H4 (cell line): Measurements from ENCODE around the gene PXN. TPM values are rescaled to one million over a fixed set of nuclear protein-coding genes. Genes with fewer than 3 reads are reported as not detected.
"Not testable (repeated sequence)": the region's sequence is repeated elsewhere in the genome, so short reads cannot be mapped to it uniquely, and the experiment has no call there.

Experiments used
- DNase-seq: peaks from one replicate; pipeline ENCODE4 v3.0.0-alpha.2; 2015; ENCODE audit warnings: low spot score
- total RNA-seq: library from RNA; depleted of rRNA; stranded (reverse); fragments of >200 nt; shearing (Covaris generic); gene quantifications from 2 replicates; pipeline ENCODE4 v1.2.3, GENCODE V29; 2014

The PXN gene
- total RNA-seq, 1 experiment from 2014 or later: 31.3 TPM

DNA sequence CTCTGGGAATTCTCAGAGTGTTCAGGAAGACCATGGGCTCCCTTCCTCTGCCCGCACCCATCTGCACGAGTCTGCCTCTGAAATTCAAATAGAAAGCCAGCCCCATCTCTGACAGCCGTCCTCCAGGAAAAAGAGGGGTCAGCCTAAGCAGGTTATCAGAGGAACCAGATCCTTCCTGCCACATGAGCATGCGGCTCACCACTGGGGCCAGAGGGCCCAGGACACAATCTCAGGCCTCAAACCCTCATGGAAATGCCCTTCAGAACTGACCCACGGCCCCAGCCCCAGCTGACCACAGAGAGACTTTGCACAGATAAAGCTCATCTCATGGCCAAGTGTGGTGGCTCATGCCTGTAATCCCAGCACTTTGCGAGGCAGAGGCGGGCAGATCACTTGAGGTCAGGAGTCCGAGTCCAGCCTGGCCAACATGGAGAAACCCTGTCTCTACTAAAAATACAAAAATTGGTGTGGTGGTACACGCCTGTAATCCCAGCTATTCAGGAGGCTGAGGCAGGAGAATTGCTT lies 23.2 kb downstream of the PXN start:
- no peak for DNase-seq

DNA sequence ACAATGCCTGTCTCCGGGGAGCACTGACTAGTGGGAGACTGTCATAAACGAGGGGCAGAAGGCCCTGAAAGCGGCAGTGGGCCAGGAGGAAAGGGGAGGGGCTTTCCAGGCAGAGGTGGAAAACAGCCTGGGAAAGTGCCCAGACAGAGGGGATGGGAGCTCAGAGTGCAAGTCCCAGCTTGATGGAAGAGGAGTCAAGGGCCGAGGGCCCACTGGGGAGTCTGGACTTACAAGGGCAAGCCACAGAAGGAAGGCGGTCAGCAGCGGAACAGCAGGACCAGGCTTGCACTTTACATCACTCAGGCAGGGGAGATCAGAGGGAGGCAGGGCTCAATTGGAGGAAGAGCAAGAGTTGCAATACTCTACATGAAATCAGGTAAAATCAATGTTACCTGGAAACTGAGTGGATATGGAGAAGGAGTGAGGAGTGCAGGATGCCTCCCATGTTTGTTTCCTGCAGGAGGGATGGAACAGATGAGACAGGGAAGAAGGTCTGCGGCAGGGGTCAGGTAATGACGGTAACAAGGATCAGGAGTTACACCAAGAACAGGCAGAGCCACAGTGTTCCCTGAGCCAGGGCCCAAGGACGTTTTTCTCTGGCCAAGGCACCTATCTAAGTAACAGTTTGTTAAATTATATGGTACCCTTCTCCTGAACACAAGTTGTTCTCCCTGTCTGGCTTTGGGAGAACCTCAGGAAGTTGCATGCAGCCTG lies 23.8 kb downstream of the PXN start:
- no peak for DNase-seq

DNA sequence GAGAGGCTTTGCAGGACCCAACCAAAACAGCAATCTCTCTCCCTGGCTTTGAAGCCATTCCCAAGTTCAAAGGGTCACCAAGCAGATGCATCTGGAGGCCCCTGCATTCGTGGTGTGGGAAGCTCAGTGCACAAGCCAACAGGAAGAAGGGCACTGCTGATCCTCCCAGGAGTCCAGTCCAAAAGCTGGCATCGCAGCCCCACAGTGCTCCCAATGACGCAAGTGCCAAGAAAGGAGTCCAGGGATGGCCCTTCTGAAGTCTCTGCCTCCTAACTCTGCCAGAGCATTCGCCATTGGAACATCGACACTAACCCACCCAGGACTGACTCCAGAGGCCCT lies 25.1 kb downstream of the PXN start:
- DNase-seq: no peak

DNA sequence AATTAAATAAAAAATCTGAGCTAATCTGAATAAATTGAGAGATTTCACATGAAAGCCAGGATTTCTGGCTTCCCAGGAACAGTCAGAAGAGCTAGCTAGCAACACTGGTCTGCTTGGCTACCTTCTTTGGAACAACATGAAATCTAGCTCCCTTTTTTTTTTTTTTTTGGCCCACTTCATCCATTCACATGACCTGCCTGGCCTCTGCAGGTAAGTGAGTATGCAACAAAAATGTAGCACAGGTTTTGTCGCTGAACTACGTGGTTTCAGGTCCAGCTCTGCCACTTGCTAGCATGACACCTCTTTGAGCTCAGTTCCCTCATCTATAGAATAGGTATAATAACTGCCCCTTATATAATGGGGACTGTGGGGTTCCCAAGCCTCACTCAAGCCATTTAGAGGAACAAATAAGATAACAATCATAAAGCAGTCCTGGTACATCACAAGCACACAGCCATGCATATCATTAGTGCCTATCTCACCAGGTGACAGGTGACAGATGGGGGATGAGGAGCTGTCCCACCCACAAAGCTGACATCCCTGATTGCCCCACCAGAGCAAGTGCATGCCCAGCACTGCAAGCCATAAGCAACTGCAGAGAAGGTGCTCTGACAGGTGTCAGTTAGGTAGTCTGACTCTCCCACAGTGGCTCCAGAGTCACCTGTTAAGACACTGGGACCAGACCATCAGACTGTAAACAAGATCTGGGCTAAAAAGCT lies 25.6 kb downstream of the PXN start:
- no peak for DNase-seq

DNA sequence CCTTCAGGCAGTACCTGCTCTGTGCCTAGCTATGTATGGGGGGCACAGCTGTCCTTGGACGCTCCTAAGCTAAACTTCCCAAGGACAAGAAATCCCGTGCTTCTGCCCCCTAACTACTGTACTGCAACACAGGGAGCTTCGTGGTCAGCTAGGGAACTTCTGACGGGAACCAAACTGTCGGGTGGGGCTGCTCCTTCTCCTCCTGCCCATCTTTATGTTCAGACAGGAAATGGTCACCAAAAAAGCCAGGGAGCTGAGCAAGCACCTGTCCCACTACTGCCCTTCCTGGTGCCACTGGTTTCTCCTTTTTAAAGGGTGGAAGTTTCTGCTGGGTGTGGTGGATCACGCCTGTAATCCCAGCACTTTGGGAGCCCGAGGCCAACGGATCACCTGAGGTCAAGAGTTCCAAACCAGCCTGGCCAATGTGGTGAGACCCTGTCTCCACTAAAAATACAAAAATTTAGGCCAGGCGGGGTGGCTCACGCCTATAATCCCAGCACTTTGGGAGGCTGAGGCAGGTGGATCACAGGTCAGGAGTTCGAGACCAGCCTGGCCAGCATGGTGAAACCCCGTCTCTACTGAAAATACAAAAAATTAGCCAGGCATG lies 26.6 kb downstream of the PXN start:
- DNase-seq: no peak

DNA sequence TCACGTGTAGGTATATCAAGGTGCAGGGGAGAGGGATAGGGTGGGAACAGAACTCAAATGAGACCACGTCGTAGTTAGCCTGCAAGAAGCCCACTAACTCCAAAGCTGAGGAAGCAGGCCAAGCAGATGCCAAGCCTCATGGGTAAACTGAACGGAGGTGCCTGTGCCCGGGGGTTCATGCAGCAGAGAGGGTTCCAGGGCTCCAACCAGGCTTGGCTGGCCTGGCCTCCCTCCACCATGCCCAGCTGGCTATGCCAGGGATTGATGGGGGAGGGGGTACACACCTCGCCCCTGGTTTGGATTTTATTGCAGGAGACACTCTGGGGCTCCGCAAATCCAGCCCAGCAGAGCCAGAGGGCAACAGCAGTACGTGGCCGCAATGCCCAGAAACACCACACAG lies 27.3 kb downstream of the PXN start:
- no peak for DNase-seq

DNA sequence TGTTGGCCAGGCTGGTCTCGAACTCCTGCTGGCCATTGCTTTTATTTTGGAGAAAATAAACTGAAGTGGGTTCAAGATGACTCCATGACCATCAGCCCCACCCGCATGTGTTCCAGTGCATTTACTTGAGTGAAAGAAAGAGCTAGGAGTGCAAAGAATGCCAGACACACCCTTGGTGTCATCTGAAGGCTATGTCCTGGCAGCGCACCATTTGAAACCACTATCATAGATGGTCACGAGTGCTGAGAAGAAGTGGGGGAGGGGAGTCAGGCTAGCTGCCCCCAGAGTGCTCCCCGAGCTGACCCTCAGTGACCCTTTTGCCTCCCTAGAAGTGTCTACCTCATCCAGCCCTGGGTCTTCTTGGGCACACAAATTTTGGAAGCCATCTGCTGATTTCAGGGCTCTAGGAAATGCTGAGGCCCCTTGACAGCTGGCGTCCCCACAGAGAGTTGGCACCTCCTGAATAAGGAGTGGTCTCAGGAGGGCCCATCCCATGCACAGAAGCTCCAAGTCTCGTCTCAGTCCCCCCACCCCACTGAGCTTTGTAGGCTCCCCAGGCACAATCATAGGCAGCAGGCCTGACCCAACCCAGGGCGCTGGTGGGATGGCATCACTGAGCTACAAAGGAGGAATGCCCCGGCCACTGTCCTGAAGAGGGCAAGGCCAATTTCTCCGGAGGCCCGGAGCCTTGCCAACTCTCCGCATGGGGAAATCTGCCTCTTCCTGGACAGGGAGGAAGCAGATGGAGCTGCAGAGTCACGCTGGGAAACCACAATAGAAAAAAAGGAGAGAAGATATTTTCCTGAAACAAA lies 28.0 kb downstream of the PXN start:
- DNase-seq: peak; percentile 70

DNA sequence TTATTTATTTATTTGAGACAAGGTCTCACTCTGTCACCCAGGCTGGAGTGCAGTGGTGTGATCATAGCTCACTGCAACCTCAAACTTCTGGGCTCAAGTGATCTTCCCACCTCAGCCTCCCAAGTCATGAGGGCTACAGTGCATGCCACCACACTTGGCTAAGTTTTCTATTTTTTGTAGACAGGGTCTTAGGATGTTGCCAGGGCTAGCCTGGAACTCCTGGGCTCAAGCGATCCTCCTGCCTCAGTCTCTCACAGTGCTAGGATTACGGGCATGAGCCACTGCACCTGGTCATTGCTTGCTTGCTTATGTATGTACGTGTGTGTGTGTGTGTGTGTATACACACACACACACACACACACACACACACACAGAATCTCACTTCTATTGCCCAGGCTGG lies 28.7 kb downstream of the PXN start:
- DNase-seq: not testable (repeated sequence)

DNA sequence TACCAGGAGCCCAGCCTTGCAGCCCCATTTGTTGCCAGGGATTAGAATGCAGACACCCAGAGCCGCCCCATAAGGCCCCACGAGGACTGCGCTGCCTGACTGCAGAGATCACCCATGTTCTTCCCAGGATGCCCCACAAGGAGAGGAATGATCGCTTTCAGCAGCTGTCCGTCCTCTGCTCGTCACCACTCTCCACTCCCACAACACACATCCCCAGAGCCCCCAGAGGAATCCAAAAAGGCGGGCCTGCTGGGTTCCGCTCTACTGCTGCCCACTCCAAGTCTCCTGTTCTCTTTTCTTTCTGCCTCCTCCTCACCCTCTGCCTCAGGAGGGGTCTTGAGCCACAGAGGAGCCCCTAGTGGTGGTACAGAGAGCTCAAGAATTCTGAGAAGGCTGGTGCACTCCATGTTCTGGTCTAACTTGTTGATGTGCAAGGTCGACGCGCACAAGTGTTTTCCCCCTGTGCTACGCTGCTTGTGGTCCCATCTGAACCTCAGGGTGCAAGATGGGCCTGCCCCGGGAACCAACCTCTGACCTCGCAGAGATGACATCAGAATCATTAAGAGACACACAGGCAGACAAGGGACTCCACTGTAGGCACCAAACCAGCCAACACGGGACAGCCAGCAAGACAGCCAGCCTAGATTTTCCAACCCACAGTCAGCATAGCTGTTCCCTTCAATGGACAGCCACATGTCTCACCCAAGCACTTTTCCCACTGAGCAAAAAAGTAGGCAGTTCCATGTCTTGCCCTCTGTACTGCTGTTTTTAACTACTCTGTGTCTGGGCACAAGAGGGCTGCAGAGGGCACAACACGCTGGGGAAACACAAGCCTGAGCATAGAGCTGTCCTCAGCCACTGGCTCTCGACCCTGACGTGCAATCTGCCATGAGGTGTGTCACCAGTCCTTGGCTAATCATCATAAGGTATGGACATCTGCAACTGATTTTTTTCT lies 29.9 kb downstream of the PXN start:
- DNase-seq: no peak

DNA sequence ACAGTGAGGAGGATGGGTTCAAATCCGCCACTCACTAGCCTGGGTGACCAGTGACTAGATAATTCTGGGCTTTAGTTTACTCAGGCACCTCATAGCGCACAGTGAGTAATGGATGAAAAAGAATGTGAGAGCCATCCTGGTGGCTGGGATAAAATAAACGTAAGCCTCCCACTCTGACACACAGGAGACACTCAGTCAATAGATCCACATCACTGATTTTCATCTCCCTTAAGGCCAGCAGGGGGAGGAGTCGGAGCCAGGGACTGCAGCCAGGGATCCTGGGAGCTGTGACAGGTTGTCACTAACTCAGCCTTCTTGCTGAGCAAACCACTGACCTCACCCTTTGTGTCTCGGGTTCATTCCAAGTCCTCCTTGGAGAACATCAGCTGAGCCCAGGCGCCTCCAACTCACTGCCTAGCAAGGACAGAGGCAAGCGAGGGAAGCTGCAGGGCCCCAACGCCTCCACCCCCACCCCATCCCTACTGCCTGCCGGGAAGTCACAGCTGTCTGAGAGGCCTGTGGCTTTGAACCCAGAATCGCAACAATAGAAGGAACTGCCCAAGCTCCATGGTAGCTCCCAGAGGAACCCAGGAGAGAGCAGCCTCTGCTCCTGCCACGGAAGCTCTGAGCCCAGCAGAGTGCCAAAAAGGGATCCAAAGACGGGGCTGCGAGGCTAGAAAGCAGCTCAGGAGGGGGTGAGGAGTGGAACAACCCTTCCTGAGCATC lies 30.7 kb downstream of the PXN start:
- peak; percentile 98 for DNase-seq

DNA sequence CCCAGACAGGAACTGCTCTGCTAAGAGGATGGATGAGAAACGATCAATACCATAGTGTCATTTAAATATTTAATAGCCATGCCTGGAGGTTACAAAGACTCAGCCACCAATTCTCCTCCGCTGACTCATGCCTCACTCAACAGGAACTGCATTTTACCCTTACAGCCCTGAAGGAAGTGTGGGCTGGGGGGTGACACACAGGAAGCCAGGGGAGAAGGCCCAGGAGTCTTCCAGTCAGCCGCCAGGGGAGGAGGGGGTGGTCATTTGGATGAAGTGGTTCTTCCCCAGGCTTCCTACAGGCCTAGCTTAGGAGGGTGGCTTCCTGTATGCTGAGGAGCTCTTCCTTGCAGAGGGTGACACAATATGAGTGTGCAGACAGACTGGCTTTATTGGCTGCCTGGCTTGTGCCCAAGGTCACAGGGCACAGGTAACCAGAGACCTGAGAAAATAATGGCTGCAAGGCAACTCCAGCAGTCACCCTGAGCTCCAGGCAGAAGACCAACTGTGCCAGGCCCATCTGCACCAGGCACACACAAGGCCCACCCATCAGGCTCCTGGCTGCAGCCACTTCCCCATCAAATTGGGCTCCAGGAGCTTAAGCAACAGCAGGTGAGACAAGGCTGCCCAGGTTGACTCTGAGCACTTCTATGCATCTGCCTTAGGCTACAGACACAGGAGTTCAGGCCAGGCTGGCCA lies 34.1 kb downstream of the PXN start:
- DNase-seq: peak; percentile 97

DNA sequence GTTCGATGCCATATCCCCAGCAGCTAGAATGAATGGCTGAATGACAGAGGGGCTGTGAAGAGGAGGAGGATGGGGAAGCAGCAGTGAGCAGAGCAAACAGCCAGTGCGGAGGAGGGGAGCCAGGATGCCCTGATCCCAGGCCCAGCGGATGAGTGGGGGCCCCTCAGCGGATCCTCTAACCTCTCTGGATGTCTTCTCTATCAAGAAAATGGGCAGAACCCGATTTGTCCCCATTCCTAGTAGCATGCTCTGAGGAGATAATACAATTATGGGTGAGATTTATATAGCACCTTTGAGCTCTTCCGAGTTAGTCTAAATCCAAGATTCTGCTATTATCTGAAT lies 34.6 kb downstream of the PXN start:
- DNase-seq: no peak

DNA sequence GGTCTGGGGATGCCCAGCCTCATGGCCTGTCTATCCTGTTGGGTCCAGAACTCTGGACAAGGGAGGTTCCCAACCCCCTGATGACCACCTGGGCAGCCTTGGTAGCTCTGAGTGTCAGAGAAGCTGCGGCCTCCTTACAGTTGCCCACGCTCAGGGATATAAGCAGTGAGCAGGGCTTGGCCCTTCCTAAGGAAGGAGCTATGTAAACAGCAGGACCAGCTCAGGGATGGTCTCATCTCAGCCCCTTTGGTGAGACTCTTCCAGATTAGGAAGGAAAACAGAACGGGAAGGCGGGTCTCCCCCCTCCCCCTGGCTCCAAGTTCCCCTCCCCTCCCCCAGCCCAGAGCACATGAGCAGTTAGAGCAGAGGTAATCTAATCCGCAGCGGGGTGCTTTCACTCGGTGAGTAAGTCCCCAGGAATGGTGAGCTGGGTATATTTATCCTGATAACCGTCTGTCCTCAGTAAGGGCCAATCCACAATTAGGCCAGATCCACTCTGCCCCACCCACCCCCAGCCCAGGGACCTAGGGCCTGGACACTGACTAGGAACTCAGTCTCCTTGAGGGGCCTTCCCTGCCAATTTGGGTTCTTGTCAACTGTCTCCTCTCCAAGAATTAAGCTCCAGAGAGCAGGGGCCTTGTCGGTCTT lies 35.1 kb downstream of the PXN start:
- peak; percentile 96 for DNase-seq

DNA sequence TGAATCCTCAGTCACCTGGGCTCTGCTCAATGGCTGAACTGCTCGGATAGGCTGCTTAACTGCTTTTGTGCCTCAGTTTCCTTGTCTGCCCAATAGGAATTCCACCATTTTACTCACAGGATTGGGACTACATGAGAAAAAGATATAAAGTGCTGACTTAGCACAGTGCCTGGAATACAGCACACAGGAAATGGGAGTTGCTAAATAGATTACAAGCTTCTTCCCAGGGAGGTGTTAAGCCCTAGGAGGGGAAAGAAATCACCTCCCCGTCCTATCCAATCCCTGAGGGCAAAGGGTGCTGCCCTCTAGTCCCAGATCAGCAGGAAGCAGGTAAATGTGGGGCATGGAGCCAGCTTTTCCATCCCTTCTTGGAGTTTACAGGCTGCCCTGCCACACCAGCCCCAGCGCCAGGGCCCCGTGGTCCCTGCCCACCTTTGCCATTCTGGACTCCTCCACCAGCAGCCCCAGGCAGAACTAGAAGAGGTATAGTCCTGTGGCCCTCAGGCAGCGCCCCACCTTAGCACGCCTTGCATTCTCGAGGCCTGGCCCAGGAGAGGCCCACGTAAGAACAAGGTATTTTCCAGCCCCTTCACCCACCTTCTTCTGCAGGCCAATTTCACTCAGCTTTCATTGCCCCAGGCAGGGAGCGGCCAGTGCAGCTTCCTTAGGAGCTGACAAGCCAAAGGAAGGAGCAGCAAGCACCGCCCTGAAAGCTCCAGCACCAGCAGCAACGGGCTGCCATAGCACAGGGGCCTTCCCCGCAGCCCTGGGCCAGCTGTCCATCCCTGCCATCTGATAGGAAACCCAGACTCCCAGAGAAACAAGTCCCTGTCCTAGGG lies 35.8 kb downstream of the PXN start:
- DNase-seq: peak; percentile 48

DNA sequence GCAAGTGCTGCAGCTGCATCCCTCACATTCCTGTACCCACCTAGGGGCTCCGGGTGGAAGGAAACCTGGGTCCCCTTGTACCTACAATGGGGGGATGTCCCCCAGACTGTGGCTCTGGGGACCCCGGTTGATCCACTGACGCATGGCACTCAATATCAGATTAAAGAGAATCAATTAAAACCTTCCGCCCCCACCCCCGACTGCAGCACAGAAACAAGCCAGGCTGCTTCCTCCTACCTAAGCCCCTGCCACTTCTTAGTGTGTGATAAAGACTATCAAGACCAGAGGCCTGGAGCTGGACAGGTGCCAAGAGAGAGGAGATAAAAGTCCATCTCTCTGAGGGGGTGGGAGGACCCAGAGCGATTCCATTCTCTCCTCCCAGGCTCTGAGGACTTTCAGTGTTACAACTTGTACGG lies 36.5 kb downstream of the PXN start:
- no peak for DNase-seq

DNA sequence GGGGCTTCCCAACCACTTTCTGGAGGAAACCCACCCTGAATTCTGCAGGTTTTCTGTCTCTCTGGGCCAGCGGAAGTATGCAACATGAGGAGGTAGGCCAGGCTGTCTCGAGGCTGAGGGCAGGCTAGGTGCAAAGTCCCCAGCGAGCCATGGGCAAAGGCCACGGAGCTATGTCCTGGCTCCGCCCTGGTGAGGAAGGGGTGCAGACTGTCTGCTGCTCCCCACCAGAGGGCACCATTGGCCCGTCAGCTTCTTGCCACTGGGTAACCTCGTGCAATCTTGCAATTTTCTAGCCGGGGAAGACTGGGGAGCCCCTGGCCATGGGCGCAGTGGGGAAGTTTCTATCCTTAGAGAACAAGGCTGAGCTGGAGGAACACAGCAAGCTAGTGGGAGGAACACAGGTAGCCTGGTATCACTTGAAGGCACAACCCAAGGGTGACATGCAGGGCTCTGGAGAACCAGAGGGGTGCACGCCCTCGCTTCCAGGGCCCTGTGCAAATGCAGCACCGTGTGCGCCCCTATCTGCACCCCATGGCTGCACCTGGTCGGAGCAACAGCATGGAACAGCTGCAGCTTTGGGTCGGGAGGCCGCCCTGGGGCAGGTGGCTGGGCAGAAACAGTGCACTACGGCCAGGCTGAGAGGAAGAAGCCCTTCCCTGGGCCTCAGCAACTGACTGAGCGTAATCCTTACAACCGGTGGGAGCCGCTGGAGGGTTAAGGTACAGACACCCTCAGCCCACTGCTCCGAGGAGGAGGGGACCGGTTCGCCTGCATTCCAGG lies 37.0 kb downstream of the PXN start:
- peak; percentile 83 for DNase-seq

DNA sequence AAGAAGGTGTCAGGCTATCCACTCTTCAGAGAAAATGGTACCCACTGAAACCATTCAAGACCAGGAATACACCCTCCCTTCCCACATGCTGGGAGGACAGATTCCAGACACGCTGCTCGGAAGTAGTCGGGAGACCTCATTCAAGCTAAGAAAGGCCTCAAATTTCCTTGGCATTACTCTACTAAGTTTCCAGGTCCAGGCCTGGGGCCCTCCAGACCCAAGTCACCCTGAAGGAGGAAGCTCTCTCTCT lies 37.6 kb downstream of the PXN start:
- no peak for DNase-seq
